Fibroblast of skin of left quadriceps (primary cell): ENCODE data around the gene LYZL1.
"Not testable (repeated sequence)": the region's sequence is repeated elsewhere in the genome, so short reads cannot be mapped to it uniquely, and the experiment has no call there.

Source experiments
- DNase-seq, 2 experiments: peaks; one replicate each; pipeline ENCODE4 v3.0.0-alpha.2; 2013; ENCODE audit warnings: low read depth in 2 of 2

Gene LYZL1

DNA sequence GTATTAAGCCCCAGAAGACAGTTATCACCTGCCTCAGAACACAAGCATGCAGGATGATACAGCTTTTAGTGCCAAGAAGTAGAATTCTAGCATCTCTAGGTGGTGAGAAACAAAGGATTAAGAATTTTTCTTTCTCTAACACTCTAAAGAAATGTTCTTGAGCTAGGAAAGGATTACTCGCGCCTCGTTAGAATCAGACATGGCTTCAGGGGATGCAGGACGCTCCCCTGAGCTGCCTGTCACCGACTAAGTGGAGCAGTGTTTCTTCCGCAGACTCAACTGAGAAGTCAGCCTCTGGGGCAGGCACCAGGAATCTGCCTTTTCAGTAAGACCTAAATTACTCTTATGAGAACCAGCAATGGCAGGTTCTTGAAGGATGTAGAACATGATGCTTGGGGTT, at the start of gene LYZL1:
TSS of gene LYZL1 (plus strand) at position 165 of the 400 bp plus-strand sequence. CDS start 2,798 bp downstream, outside the sequence.
- DNase-seq = not testable (repeated sequence)

DNA sequence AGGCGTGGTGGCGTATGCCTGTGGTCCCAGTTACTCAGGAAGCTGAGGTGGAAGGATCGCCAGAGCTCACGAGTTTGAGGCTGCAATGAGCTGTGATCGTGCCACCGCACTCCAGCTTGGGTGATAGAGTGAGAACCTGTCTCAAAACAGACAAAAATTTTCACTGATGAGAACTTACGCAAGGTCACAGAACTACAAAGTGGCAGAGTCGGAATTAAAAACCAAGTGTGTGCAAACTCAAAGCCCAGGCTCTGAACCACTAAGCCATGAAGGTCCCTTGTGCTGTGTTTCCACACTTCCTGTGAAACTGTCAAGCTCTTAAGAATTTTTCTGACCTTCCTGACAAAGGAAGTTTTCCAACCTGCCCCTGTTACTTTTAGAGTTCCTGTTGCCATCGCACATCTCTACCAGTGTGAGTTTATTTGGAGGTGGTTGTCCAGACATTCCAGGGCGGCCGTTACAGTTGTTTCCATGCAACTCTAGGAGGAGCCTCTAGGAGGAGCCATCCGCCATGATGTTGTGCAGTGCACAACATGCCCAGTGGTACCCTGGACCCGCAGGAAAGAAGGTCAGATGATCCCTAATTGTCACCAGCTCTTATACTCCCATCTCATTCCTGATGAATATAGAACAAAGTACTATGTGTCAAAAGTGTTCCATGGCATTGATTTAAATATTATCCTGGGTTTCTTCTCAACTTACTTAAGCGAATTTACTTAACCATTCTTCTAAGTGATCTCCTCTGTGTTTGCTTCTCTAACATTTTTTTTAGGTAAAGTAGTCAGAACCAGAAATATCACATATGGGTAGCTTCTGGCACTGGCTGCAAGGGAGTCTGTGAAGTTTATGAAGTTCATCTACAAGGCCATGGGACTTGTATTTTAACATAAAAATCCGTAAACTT, 49.0 kb upstream of the LYZL1 start:
- no peak for DNase-seq

DNA sequence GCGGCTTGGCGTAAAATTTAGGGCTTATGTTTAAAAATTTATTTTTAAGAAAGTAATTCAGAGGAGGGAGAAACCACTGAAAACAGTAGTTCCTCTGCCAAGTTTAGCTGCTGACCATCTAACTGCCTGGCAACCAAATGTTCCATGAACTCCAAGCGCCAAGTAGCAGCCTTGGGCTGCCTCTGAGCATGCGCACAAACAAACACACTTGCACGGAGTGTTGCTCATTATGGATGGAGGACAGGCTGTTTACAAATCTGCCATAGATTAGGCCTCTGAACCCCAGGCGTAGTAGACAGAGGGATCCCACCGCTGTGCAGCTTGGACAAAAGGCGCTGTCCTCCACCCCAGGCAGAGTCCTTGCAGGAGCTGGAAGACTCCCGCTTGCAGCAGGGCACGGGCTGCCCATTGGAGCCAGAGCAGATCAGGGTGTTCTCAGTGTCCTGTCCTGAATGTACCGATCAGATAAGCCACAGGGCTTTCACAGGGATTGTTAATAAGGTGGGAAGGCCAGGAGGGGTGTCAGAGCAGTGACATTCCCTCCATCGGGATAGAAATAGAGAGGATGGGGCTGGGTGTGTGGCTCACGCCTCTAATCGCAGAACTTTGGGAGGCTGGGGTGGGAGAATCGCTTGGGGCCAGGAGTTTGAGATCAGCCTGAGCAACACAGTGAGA, 47.7 kb upstream of the LYZL1 start:
- DNase-seq = no peak

DNA sequence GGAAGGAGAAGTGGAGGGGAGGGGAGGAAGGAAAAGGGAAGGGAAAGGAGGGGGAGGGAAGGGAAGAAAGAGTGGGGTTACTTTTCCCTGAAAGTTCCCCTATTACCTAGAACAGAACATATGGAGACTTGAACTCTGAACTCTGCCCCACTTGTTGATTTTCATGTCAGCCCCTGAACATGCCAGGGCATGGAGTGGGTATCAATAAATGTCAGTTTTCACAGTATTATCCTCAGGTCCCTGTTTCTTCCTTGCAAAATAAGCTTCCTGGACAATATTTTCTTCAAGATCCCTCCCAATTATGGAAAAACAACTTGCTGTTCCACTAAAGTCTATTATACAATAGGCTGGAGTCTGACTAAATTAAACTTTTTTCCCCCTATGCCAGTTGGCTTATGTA, 46.9 kb upstream of the LYZL1 start:
- no peak for DNase-seq

DNA sequence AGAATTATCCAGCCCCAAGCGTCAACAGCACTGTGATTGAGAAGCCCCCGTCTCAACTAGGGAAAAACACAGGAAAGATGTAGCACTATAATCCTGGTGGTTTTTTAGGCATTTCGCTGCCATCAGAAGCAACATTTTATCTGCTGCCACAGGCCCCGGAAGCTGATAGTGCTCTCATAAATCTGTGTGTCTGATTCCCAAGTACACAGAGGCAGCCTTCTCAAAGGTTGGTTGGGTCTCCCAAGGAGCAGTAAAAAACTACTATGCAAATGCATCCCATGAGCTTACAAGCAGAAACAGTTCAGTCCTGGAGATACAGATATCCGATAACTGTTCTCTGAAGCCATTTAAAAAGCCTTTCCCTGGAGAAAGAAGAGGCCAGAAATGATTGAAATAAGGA, 45.8 kb upstream of the LYZL1 start:
- DNase-seq = no peak

DNA sequence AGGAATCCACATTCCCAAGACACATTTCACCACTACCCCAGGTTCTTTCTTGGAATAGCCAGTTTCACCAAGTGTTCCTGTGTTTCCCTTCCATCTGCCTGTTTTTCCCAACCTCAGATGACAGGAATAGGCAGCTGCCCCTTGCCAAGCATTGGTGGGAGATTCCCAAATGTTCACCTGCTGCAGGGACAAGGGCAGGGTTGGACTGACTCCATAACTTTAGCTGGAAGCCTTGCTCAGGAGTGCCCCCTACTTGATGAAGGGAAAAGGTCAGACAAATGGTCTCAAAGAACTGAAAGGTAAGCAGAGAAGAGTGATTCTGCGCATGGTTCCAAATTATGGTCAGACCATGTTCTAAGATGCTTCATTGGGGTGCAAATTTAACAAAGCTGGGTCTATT, 45.1 kb upstream of the LYZL1 start:
- no peak for DNase-seq

DNA sequence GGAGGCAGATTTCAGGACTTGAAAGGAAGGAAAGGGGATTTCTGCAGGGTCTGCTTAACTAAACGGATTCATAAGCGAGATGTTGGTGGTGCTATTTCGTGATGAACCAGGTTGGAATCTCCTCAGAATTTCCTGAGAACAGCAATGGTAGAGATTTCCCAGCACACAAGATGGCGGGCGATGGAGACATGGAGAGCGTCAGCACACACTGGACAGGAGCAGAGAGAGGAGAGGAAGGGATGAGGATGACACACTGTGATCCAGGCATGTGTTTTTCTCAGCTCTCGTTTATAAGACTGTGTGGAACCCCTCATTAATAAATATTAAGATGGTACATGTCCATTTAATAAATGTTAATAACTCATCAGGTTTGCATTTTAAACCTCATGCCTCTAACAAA, 43.9 kb upstream of the LYZL1 start:
- no peak for DNase-seq

DNA sequence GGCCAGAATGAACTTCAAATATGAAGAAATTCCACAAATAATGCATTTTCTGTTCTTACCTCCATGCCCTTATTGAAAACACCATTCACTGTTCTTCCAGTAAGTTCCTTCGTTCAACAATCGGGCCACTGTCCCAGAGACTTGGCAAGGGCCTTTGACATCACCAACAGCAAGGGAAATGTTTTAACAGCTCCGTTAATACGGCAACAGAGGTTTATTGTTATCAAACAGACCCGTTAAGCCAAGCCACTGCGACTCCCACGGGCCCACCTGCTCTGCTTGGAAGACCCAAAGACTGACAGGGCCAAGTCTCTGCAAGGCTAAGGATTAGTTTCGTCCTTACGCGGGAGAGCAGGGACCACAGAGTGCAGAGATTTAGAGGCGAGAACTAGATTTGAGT, 43.4 kb upstream of the LYZL1 start:
- no peak for DNase-seq

DNA sequence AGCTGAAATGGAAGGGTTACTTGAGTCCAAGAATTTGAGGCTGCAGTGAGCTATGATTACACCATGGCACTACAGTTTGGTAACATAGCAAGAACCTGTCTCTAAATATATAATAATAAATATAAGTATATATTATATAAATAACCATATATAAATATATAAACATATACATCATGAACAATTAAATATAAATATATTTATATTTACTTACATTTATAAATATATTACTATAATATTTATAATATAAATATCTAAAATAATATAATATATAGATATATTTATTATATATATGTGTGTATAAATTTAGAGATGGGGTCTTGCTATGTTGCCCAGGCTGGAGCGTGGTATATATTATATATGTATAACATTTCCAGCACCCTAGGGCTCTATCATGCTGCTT, 42.4 kb upstream of the LYZL1 start:
- no peak for DNase-seq

DNA sequence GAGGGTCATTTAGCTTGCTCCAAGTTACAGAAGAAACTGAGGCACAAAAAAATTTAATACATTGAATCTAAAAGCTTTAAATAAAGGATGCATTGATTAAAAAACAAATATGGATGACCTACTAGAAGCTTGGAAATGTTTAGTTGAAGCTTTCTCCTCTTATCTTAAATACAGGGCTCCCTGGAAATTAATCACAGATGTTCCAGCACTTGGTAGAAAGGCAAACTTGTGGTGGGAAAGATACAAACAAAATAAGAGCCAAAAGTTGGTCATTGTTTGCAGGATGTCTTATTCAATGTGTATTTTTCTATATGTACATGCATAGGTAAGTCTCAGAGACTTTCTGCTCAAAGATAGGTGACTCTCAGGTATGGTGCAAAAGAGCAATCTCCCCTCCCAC, 40.7 kb upstream of the LYZL1 start:
- DNase-seq = no peak

DNA sequence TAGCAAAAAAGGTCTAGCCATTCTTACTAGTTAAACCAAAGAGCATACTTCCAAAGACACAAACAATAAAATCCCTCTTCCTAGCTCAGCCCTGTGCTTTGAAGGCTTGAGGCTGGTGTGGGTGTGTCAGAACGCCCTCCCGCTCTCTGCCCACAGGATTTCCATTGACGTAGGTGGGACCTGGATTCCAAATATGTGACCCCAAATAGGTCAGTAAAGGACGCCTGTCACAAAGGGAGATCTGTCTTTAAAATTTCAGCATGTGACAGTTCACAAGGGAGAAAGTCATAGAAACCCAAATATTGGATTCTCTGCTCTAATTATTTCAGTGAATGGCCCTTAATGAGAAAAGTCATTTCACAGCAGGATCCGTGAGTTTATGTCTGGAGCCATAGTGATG, 39.9 kb upstream of the LYZL1 start:
- no peak for DNase-seq

DNA sequence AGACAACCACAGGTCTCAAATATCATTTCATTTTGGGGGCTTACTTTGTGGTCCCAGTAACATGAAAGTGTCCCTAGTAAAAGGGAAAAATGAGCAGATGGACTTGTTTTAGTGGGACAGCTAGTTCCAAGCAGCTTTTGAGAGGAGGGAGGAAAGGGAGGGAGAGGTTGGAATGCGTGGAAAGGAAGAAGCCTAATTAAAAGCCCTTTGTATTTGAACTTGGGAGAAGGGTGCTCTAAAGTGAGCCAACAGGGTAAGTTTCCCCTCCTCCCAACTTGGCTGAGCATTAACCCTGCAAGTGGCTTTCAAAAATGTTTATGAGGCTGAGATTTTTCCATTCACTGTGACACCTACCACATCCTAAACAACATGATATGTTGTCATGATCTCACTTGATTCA, 38.8 kb upstream of the LYZL1 start:
- no peak for DNase-seq

DNA sequence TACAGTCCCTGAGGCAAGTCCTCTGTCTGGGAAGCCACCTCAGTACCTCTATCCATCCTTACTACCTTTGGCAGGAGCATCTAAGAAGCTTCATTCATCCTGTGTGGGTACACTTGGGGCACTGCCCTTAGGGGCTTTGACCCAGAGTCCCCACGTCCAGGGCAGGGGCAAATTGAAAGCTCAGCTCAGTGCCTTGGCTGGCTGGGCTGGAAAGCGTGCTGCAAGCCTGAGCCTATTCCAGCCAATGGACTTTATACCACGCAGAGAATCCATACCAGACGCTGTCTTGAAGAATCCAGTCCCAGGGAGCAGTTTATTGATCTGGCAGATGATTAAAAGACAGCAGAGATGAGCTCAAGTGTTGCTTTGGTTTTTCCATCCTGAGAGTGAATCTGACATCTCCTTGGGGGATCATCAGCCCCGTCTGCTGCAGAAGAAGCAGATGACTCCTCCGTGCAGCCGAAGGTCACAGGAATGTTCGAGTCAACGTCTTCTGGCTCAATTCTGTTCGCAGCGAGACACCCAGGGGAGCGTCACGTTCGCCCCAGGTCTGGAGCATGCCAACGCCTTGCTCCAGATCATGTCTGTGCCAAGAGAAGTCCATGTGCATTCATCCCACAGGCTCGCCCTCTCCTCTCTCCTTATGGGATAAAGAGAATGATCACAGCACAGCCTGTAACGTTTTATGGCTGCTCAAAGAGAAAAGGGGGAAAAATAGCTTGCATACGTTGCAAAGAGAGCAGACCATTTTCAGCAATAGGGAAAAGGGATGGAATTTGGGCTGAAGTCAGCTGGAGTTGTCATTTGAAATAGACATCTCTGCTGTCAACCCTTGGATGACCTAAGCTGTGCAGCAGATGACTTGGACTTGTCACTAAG, 35.8 kb upstream of the LYZL1 start:
- no peak for DNase-seq

DNA sequence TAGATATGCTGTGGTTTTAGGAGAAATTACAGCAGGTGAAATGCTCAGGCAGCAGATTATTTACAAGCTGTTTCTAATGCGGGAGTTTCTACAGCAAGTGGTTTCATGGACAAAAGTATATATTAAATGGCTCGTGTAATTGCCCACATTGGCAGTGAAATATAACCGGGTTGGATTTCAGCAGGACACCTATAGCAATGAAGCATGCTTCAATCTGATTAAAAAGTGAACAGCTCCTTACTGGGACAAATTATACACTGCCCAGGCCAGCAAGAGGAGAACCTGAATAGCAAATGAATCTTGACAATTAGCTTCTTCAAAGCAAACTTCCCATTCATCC, 35.2 kb upstream of the LYZL1 start:
- DNase-seq = no peak

DNA sequence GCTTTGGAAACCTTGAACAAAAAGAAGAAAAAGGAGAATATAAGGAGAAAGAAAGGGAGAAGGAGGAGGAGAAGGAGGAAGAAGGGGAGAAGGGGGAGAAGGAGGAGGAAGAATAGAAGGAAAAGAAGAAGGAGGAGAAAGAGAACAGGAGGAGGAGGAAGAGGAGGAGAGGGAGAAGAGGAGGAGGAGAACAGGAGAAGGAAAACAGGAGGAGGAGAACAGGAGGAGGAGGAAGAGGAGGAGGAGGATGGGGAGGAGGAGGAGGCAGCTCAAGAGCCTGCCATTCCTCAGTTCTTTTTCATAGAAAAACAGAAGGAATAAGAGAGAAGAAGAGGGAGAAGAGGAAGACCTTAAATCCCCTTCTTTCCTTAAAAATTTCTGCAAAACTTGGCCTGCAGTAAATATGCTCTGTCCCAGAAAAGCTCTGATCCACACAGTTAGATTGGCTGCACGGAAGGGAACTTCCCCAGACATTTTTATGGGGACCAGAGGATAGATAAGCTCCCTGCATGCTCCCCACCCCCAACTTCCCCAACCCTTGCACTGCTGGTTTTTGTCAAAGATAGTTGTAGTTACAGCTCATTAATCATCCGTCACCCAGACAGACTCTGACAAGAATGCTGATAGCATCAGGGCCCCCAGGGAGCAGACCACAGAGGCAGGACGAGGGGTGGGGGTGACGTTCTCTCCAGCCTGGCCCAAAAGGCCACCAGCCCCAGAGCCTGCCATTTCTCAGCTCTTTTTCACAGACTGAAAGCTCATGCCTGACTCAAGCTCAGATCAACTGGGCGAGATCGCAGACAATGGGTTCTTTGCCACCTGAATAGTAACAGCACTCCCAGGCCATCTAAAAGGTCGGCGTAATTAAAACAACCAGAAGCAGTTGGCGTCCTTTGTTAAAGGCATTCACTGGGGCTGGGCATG, 34.5 kb upstream of the LYZL1 start:
- DNase-seq = peak; percentile 9 to 19

DNA sequence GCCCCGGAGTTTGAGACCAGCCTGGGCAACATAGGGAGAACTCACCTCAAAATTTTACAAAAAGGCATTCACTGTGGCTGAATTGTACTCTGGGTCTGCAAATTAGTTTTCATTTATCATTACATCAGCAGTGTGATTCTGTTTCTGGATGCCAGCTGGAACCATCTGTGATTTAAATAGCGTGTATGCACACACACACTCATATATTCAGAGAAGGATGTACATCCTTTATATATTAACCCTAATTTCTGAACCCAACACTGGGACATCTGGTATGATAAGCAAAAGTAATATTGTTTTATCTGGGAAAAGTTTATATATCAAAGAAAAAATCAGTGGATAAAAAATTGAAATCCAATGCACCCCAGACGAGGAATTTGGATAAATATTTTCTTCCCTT, 33.8 kb upstream of the LYZL1 start:
- DNase-seq = no peak

DNA sequence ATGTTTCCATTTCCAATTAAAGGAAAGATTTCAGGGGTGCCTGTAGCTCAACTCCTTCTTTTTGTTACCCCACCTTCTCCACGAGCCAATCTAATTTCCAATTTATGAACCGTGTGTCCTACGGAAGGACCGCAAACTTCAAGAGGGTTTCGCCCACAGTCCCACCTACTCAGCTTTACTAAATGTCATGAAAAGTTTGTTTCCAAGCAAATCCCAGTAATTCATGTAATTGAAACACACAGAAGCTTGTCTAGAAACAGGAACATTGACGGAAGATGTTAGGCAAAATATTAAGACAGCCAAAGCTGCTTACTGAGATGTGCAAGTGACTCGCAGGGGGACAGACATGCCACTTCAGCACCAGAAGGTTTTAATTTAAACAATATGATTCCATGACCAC, 32.9 kb upstream of the LYZL1 start:
- no peak for DNase-seq

DNA sequence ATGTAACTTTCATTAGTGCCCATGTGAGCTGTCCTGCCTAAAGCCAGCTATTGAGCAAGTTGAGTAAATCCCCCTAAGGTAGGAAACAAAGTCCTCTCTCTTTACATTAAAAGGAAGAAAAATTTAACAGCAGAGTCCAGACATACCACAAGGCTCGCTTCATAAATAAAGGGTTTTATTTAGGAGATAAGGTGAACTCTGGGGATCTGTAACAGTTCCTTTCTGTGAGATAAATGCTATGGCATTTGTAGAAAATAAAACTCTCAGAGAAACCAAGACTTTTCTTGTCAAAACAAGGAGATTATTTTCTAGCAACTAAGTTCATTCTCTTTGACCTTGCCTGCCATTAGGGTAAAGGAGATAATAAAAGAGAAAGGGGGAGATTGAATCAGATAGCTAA, 32.3 kb upstream of the LYZL1 start:
- DNase-seq = no peak

DNA sequence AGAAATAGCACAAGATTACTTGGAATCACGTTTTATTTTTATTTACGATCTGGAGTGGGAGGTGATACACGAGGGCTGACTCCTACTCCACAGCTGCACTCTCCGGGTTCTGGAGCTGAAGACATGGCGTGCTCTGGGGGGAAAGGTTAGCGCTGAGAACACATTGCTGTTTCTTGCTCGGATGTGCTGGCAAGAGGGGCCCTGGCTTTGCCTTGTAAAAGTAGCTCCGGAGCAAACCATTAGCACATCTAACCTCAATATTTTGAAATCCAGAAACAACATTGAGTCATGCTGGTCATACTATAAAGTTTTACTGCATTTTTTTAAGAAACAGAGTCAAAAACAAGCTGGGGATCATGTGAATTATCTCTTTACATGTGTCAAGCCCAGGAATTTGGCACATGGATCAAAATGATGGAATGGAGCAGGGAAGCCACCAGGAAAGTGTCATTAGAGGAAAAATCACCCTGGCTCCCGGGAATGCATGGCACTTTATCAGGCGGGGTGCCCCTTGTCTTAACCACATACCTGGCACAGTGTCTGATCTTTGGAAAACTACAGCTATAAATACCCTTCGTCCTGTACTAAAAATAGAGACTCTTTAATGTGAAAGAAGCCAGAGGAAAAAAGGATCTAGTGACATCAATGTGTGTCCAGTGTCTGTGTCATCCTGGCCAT, 31.6 kb upstream of the LYZL1 start:
- DNase-seq = peak; percentile 65 to 70

DNA sequence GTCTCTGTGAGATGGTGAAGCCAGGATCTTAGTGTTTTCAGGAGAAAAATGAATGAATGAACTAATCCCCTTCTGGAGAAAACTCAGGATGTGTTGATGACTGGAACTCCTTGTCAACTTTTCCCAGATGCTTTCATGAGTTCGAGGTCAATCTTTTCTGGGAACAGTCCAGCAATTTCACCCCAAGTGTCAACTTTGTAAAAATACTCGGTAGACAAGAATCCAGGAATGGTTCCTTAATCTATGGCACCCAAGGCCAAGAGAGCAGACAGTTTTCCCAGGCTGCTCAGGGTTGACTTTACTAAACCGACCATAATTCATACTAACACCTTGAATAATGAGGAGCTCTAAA, 31.1 kb upstream of the LYZL1 start:
- no peak for DNase-seq

DNA sequence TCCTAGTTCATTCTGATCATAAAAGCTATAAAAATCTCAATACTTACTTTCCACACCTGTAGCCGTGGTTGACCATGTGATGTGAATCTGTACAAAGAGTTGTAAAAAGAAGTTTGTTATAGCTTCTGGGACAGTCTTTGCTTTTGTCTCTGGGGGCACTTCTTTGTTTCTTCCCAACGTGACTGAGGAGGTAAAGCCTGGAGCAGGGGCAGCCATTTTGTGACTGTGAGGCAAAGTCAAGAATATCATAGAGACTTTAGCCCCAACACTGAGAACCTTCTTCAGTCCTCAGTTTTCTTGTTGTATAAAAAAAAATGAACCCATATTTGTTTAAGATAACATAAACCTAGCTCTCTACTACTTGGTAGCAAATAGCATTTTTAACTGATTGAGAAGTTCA, 29.4 kb upstream of the LYZL1 start:
- no peak for DNase-seq
